Osteoblast (primary cell): Measurements from ENCODE around the gene ZEB2. TPM values are rescaled to one million over a fixed set of nuclear protein-coding genes. Genes with fewer than 3 reads are reported as not detected.

Source experiments
- DNase-seq: peaks from one replicate; pipeline ENCODE4 v3.0.0; 2011; ENCODE audit warnings: low spot score, mixed read lengths; ENCODE audit not compliant: insufficient read length; ENCODE audit errors: missing footprints
- H2AFZ ChIP-seq: 2 replicates; pipeline ENCODE4 v1.6.0; 2011; ENCODE audit warnings: mild to moderate bottlenecking, low read length
- H3K27ac ChIP-seq: 2 replicates; pipeline ENCODE4 v1.5.1; 2011; ENCODE audit warnings: mild to moderate bottlenecking, low read depth, low read length, moderate library complexity
- H3K27me3 ChIP-seq: 2 replicates; pipeline ENCODE4 v1.6.0; 2012; ENCODE audit warnings: mild to moderate bottlenecking, control low read depth, inconsistent platforms, low read length, moderate library complexity; ENCODE audit not compliant: insufficient read depth
- H3K36me3 ChIP-seq: 2 replicates; pipeline ENCODE4 v1.5.1; 2011; ENCODE audit warnings: mild to moderate bottlenecking, low read length, control low read depth, moderate library complexity; ENCODE audit not compliant: insufficient read depth
- H3K4me1 ChIP-seq: 2 replicates; pipeline ENCODE4 v1.5.1; 2011; ENCODE audit warnings: mild to moderate bottlenecking, low read length, control low read depth, moderate library complexity; ENCODE audit not compliant: insufficient read depth
- H3K4me2 ChIP-seq: 2 replicates; pipeline ENCODE4 v1.6.0; 2011; ENCODE audit warnings: mild to moderate bottlenecking, low read length; ENCODE audit not compliant: insufficient read depth
- H3K4me3 ChIP-seq: fragments of 200-600 bp; sonication (generic); 3 replicates; pipeline ENCODE4 v1.5.1; 2012; ENCODE audit warnings: mild to moderate bottlenecking, low read length, inconsistent platforms; ENCODE audit not compliant: insufficient read depth
- H3K79me2 ChIP-seq: 2 replicates; pipeline ENCODE4 v1.6.0; 2012; ENCODE audit warnings: mild to moderate bottlenecking, low read length, control low read depth, inconsistent platforms; ENCODE audit not compliant: insufficient read depth
- H3K9me3 ChIP-seq: 2 replicates; pipeline ENCODE4 v1.5.1; 2011; ENCODE audit warnings: low read depth, low read length, control low read depth
- H4K20me1 ChIP-seq: 2 replicates; pipeline ENCODE4 v1.6.0; 2012; ENCODE audit warnings: mild to moderate bottlenecking, low read length, control low read depth; ENCODE audit not compliant: insufficient read depth
- total RNA-seq: library from RNA; depleted of rRNA; stranded (reverse); fragments of >200 nt; gene quantifications from 2 replicates; pipeline ENCODE4 v1.2.3, GENCODE V29; 2012
- TF ChIP-seq, protein P1 (sequence below): IDR thresholded peaks from 2 replicates; pipeline ENCODE4 v1.5.1; 2011; ENCODE audit warnings: mild to moderate bottlenecking, low read depth, low read length, moderate library complexity; ENCODE audit errors: extremely low read depth

ZEB2 gene
- total RNA-seq, 1 donor, result 119 TPM

DNA sequence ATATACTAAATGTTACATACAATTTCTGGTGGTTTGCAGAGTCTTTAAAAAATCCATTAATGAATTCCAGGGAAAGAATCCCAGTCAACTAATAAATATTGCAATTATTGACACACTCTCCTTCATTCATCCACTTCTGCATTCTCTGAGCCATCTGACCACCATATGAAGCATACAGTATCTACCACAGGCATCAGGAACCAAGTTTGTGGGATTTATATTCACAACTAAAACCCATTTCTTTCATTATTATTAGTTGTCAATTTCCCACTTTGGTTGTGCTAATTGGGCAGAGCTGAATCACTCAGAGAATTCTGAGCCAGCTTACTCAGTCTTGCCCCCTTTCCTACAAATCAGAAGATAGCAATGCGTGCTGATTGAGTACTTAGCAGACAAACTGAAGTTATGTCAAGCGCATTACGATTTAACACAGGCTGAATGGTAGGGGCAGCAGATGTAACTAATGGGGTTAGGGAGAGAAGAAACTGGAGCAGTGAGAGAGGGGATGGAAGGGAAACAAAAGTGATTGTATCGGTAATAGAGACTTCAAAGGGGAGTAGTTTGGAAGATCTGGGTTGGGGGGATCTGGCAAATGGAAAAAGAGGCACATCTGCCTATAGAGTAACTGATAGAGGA is 52.3 kb downstream of the ZEB2 start:
- Histone ChIP-seq H3K27ac (no peak overlapping the region), H3K4me2 (no peak overlapping the region)

DNA sequence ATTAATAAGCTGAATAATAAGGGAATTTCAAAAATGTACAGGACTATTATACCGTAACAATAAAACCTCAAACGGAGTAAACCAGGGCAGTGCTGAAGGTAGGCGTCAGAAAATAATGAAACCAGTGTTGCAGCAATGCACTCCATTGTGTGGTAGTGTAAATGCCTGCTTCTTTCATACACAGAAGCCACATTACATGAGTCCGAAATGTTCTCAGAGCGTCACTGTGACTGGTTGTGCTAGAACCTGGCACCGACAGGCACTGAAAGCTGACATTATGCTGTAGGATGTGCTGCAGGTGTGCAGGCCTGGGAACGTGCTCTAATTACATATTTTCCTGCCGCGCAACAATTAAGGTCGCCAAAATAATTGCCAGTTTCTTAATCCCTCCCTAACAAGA is 53.3 kb downstream of the ZEB2 start:
- no peak overlapping the region for H3K4me2 ChIP-seq
- peaks cover 99% of the 10 kb centered on the region for H3K79me2 ChIP-seq
- H3K36me3 ChIP-seq, result peaks cover 14% of the 10 kb centered on the region
- no peaks in the 10 kb centered on the region for H3K9me3 ChIP-seq
- H3K27ac ChIP-seq, result no peak overlapping the region
- TF ChIP-seq, protein P1, sequence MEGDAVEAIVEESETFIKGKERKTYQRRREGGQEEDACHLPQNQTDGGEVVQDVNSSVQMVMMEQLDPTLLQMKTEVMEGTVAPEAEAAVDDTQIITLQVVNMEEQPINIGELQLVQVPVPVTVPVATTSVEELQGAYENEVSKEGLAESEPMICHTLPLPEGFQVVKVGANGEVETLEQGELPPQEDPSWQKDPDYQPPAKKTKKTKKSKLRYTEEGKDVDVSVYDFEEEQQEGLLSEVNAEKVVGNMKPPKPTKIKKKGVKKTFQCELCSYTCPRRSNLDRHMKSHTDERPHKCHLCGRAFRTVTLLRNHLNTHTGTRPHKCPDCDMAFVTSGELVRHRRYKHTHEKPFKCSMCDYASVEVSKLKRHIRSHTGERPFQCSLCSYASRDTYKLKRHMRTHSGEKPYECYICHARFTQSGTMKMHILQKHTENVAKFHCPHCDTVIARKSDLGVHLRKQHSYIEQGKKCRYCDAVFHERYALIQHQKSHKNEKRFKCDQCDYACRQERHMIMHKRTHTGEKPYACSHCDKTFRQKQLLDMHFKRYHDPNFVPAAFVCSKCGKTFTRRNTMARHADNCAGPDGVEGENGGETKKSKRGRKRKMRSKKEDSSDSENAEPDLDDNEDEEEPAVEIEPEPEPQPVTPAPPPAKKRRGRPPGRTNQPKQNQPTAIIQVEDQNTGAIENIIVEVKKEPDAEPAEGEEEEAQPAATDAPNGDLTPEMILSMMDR, result no peak
- no peak for DNase-seq
- no peak overlapping the region for H2AFZ ChIP-seq
- H3K27me3 ChIP-seq, result no peaks in the 10 kb centered on the region
- H3K4me1 ChIP-seq, result peaks cover 34% of the 10 kb centered on the region
- no peak overlapping the region for H3K4me3 ChIP-seq
- H4K20me1 ChIP-seq, result peaks cover 20% of the 10 kb centered on the region

More for the DNA sequence above, 52.3 kb downstream of the ZEB2 start:
- peaks cover 100% of the 10 kb centered on the region for H3K79me2 ChIP-seq
- TF ChIP-seq, protein P1, result no peak
- H3K4me3 ChIP-seq, result no peak overlapping the region
- no peak for DNase-seq
- H2AFZ ChIP-seq, result no peak overlapping the region
- H4K20me1 ChIP-seq, result peaks cover 20% of the 10 kb centered on the region
- peaks cover 14% of the 10 kb centered on the region for H3K36me3 ChIP-seq
- no peaks in the 10 kb centered on the region for H3K9me3 ChIP-seq
- H3K4me1 ChIP-seq, result peaks cover 27% of the 10 kb centered on the region
- no peaks in the 10 kb centered on the region for H3K27me3 ChIP-seq

DNA sequence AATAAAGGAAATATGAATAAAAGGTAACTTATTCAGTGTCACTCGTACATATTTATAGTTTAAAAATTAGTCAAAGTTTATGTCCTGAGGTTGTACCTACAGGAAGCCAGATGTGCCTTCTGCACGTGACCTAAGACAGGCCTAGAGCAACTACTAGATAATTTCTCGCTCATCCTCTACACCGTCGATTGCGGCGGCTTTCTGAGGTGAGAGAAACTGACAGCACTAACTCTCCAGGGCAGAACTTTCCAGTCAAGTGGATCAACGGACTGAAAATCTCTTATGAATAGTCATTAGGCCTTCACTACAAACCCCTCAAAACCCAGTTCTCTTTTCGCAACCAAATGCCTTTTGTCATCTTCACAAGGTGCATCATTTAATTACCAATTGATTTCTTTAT is 54.2 kb downstream of the ZEB2 start:
- TF ChIP-seq, protein P1, result no peak
- H3K27me3 ChIP-seq, result no peaks in the 10 kb centered on the region
- H3K79me2 ChIP-seq, result peaks cover 99% of the 10 kb centered on the region
- H4K20me1 ChIP-seq, result peaks cover 16% of the 10 kb centered on the region
- peaks cover 34% of the 10 kb centered on the region for H3K4me1 ChIP-seq
- peaks cover 14% of the 10 kb centered on the region for H3K36me3 ChIP-seq
- no peak overlapping the region for H2AFZ ChIP-seq
- no peak overlapping the region for H3K27ac ChIP-seq
- no peaks in the 10 kb centered on the region for H3K9me3 ChIP-seq
- H3K4me2 ChIP-seq, result no peak overlapping the region
- no peak overlapping the region for H3K4me3 ChIP-seq
- no peak for DNase-seq

DNA sequence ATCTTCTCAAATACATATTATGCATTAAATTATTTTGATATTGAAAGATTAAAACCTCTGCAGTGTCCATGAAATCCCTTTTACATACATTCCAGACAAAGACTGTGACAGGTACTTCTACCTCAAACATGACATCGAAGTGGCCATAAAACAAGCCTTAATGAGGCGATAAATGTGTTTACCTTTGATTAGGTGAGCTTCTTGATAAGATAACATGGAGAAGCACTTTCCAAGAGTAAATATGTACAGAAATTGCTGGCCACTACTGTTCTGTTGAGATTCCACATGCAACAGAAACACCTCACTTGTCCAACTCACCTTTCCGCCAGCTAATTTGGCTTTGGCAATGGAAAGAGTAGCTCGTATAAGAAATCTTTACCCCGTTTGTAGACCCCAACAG is 55.2 kb downstream of the ZEB2 start:
- H3K9me3 ChIP-seq, result no peaks in the 10 kb centered on the region
- peaks cover 99% of the 10 kb centered on the region for H3K79me2 ChIP-seq
- no peak overlapping the region for H3K4me3 ChIP-seq
- H3K27me3 ChIP-seq, result no peaks in the 10 kb centered on the region
- no peak overlapping the region for H3K27ac ChIP-seq
- peaks cover 14% of the 10 kb centered on the region for H4K20me1 ChIP-seq
- TF ChIP-seq, protein P1, result no peak
- H2AFZ ChIP-seq, result no peak overlapping the region
- no peak for DNase-seq
- no peak overlapping the region for H3K4me2 ChIP-seq
- H3K36me3 ChIP-seq, result peaks cover 14% of the 10 kb centered on the region
- H3K4me1 ChIP-seq, result peaks cover 34% of the 10 kb centered on the region
